ENCODE measurements around the gene CFAP69. TPM values are rescaled to one million over a fixed set of nuclear protein-coding genes. Genes with fewer than 3 reads are reported as not detected.

Gene CFAP69
- total RNA-seq, 1 experiment from 2014 or later, result 4.1 TPM

DNA sequence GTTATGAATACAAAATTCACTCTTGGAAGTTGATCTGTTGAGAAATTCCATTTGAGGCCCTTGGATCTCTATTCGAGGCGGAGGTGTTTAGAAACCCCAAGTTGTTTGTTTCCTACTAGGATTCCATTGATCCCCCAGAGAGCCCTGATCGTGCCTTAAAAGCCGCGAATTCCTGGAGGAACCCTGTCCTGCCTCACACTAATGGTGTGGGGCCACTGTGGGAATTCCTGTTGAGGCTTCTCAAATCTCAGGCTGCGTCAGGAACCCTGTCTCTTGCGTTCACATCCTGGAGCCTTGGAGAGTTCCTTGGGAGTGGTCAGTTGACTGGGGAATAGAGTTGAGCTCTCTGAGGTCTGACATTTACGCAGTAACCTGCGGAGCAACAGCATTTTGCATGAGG lies 1.2 kb downstream of the CFAP69 start:
- Histone ChIP-seq H3K9me2 (ENCODE audit: insufficient read depth) (no peaks in the 10 kb centered on the region), H2AFZ (ENCODE audit: low read depth, low read length, poor library complexity, severe bottlenecking) (no peak overlapping the region), H3K4me2 (ENCODE audit: low read length) (peak overlapping the region; percentile 92), H3K4me3 (replicated peaks in 1 of 2; ENCODE audit: low read depth in 1 of 2, low read length in 2 of 2) (peak overlapping the region in 1 of 2 experiments; percentile 76; a peak in 1 of 4 replicates), H3K9me3 (ENCODE audit: control insufficient read depth in 1 of 2, insufficient read depth in 1 of 2, low read depth in 1 of 2, low read length in 2 of 2) (no peaks in the 10 kb centered on the region), H3K27ac (ENCODE audit: low read depth, low read length) (no peak overlapping the region), H3K79me2 (ENCODE audit: insufficient read depth, low read length) (no peaks in the 10 kb centered on the region), H3K27me3 (ENCODE audit: insufficient read depth, low read length) (no peaks in the 10 kb centered on the region), H3K36me3 (ENCODE audit: control insufficient read depth in 1 of 2, insufficient read depth in 2 of 2, low read length in 2 of 2) (no peaks in the 10 kb centered on the region), H3K4me1 (ENCODE audit: control insufficient read depth in 1 of 2, insufficient read depth in 2 of 2, low read length in 2 of 2) (peaks cover 2 to 15% of the 10 kb centered on the region in 2 experiments; a peak in 1 of 4 replicates), H3K9ac (ENCODE audit: low read length) (no peak overlapping the region), H4K20me1 (ENCODE audit: insufficient read depth) (no peaks in the 10 kb centered on the region)
- ChIA-PET RAD21 (ENCODE audit: low non-redundant PET in 1 of 2, low total read pairs in 2 of 2, uncharacterized antibody in 2 of 2, unreplicated experiment in 2 of 2) (no interaction called here), POLR2A (no interaction called here), CTCF (no interaction called here)
- BruUV-seq (replicated peaks), result no TSS peak
- no peak for TF ChIP-seq SIN3A (IDR thresholded peaks at IDR 0.05; ENCODE audit: low read depth)
- no peak for TF ChIP-seq ZNF274 (IDR thresholded peaks at IDR 0.05; ENCODE audit: low read depth, low read length)
- TF ChIP-seq POLR2A (IDR thresholded peaks at IDR 0.05; ENCODE audit: borderline replicate concordance, extremely low read depth, insufficient read depth, insufficient read length), result no peak
- TF ChIP-seq YY1 (IDR thresholded peaks at IDR 0.05; ENCODE audit: extremely low read depth, insufficient replicate concordance, low read depth, low read length), result no peak
- no peak for TF ChIP-seq POLR2AphosphoS5 (IDR thresholded peaks at IDR 0.05; ENCODE audit: low read depth, low read length)
- no peak for TF ChIP-seq CEBPB (IDR thresholded peaks at IDR 0.05; ENCODE audit: low read depth)
- no peak for TF ChIP-seq ELF1 (IDR thresholded peaks at IDR 0.05; ENCODE audit: borderline replicate concordance, low read depth)
- no peak for TF ChIP-seq EZH2 (IDR thresholded peaks at IDR 0.05)
- TF ChIP-seq, protein P1, sequence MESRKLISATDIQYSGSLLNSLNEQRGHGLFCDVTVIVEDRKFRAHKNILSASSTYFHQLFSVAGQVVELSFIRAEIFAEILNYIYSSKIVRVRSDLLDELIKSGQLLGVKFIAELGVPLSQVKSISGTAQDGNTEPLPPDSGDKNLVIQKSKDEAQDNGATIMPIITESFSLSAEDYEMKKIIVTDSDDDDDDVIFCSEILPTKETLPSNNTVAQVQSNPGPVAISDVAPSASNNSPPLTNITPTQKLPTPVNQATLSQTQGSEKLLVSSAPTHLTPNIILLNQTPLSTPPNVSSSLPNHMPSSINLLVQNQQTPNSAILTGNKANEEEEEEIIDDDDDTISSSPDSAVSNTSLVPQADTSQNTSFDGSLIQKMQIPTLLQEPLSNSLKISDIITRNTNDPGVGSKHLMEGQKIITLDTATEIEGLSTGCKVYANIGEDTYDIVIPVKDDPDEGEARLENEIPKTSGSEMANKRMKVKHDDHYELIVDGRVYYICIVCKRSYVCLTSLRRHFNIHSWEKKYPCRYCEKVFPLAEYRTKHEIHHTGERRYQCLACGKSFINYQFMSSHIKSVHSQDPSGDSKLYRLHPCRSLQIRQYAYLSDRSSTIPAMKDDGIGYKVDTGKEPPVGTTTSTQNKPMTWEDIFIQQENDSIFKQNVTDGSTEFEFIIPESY (IDR thresholded peaks at IDR 0.05; ENCODE audit: extremely low read depth, insufficient replicate concordance, low read length), result no peak
- no peak for TF ChIP-seq ZFX (IDR thresholded peaks at IDR 0.05)
- TF ChIP-seq, protein P2, sequence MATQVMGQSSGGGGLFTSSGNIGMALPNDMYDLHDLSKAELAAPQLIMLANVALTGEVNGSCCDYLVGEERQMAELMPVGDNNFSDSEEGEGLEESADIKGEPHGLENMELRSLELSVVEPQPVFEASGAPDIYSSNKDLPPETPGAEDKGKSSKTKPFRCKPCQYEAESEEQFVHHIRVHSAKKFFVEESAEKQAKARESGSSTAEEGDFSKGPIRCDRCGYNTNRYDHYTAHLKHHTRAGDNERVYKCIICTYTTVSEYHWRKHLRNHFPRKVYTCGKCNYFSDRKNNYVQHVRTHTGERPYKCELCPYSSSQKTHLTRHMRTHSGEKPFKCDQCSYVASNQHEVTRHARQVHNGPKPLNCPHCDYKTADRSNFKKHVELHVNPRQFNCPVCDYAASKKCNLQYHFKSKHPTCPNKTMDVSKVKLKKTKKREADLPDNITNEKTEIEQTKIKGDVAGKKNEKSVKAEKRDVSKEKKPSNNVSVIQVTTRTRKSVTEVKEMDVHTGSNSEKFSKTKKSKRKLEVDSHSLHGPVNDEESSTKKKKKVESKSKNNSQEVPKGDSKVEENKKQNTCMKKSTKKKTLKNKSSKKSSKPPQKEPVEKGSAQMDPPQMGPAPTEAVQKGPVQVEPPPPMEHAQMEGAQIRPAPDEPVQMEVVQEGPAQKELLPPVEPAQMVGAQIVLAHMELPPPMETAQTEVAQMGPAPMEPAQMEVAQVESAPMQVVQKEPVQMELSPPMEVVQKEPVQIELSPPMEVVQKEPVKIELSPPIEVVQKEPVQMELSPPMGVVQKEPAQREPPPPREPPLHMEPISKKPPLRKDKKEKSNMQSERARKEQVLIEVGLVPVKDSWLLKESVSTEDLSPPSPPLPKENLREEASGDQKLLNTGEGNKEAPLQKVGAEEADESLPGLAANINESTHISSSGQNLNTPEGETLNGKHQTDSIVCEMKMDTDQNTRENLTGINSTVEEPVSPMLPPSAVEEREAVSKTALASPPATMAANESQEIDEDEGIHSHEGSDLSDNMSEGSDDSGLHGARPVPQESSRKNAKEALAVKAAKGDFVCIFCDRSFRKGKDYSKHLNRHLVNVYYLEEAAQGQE (IDR thresholded peaks at IDR 0.05; ENCODE audit: low read depth), result no peak
- TF ChIP-seq, protein P3, sequence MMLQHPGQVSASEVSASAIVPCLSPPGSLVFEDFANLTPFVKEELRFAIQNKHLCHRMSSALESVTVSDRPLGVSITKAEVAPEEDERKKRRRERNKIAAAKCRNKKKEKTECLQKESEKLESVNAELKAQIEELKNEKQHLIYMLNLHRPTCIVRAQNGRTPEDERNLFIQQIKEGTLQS (IDR thresholded peaks at IDR 0.05), result no peak
- TF ChIP-seq, protein P4, sequence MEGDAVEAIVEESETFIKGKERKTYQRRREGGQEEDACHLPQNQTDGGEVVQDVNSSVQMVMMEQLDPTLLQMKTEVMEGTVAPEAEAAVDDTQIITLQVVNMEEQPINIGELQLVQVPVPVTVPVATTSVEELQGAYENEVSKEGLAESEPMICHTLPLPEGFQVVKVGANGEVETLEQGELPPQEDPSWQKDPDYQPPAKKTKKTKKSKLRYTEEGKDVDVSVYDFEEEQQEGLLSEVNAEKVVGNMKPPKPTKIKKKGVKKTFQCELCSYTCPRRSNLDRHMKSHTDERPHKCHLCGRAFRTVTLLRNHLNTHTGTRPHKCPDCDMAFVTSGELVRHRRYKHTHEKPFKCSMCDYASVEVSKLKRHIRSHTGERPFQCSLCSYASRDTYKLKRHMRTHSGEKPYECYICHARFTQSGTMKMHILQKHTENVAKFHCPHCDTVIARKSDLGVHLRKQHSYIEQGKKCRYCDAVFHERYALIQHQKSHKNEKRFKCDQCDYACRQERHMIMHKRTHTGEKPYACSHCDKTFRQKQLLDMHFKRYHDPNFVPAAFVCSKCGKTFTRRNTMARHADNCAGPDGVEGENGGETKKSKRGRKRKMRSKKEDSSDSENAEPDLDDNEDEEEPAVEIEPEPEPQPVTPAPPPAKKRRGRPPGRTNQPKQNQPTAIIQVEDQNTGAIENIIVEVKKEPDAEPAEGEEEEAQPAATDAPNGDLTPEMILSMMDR (IDR thresholded peaks at IDR 0.05 in 2 of 3, conservative IDR thresholded peaks at IDR 0.05 in 1 of 3; ENCODE audit: borderline replicate concordance in 1 of 3, insufficient read depth in 1 of 3, low read depth in 2 of 3, low read length in 2 of 3), result no peak
- TF ChIP-seq FOSL1 (IDR thresholded peaks at IDR 0.05; ENCODE audit: low read depth), result no peak
- intact Hi-C loops (cut with micrococcal nuclease), result no loop called here
- ATAC-seq (no peak), DNase-seq (ENCODE audit: low read depth, low spot score) (no peak)
